Mesendoderm (in vitro differentiated cells): Measurements from ENCODE around the gene SNRPF.

Experiments used
- DNase-seq: peaks from one replicate; pipeline ENCODE4 v3.0.0; 2013
- H2AK5ac ChIP-seq: 2 replicates; pipeline ENCODE4 v1.6.1; 2013; ENCODE audit warnings: low read length, inconsistent platforms
- H2BK120ac ChIP-seq: 2 replicates; pipeline ENCODE4 v1.6.1; 2013; ENCODE audit warnings: low read depth, mild to moderate bottlenecking, low read length, moderate library complexity, mixed read lengths
- H2BK15ac ChIP-seq: replicated peaks from 2 replicates; pipeline ENCODE4 v1.6.1; 2013; ENCODE audit warnings: low read depth, mild to moderate bottlenecking, moderate library complexity
- H2BK5ac ChIP-seq: 2 replicates; pipeline ENCODE4 v1.6.1; 2013; ENCODE audit warnings: low read length, inconsistent platforms
- H3K18ac ChIP-seq: 2 replicates; pipeline ENCODE4 v1.6.1; 2013; ENCODE audit warnings: mild to moderate bottlenecking, low read length, mixed read lengths
- H3K23ac ChIP-seq: one replicate; pipeline ENCODE4 v1.6.1; 2013; ENCODE audit warnings: low read length
- H3K27ac ChIP-seq: 2 replicates; pipeline ENCODE4 v1.5.1; 2013; ENCODE audit warnings: low read depth, mild to moderate bottlenecking, inconsistent platforms, low read length, moderate library complexity
- H3K27me3 ChIP-seq: 2 replicates; pipeline ENCODE4 v1.6.1; 2013; ENCODE audit warnings: low read length, control low read depth, mild to moderate bottlenecking, inconsistent platforms; ENCODE audit not compliant: insufficient read depth, poor library complexity
- H3K36me3 ChIP-seq: 2 replicates; pipeline ENCODE4 v1.6.1; 2013; ENCODE audit warnings: low read length, inconsistent platforms; ENCODE audit not compliant: control insufficient read depth, insufficient read depth
- H3K4ac ChIP-seq: one replicate; pipeline ENCODE4 v1.6.1; 2013; ENCODE audit warnings: low read depth, mild to moderate bottlenecking, low read length, moderate library complexity
- H3K4me1 ChIP-seq: 2 replicates; pipeline ENCODE4 v1.6.1; 2013; ENCODE audit warnings: low read depth, low read length, inconsistent platforms; ENCODE audit not compliant: control insufficient read depth
- H3K4me2 ChIP-seq: 2 replicates; pipeline ENCODE4 v1.6.1; 2013; ENCODE audit warnings: low read length
- H3K4me3 ChIP-seq: 2 replicates; pipeline ENCODE4 v1.5.1; 2013; ENCODE audit warnings: mild to moderate bottlenecking, low read length
- H3K56ac ChIP-seq: one replicate; pipeline ENCODE4 v1.6.1; 2013; ENCODE audit warnings: low read length
- H3K79me1 ChIP-seq: 2 replicates; pipeline ENCODE4 v1.6.1; 2013; ENCODE audit warnings: low read length, inconsistent platforms
- H3K79me2 ChIP-seq: 2 replicates; pipeline ENCODE4 v1.6.1; 2013; ENCODE audit warnings: mild to moderate bottlenecking, low read length; ENCODE audit not compliant: control insufficient read depth, insufficient read depth
- H3K9ac ChIP-seq: 2 replicates; pipeline ENCODE4 v1.6.1; 2013; ENCODE audit warnings: low read length, inconsistent platforms
- H4K5ac ChIP-seq: one replicate; pipeline ENCODE4 v1.6.1; 2013; ENCODE audit warnings: low read length
- H4K8ac ChIP-seq: one replicate; pipeline ENCODE4 v1.6.1; 2013; ENCODE audit warnings: low read depth, mild to moderate bottlenecking, control low read depth, low read length, moderate library complexity
- WGBS: extraction: QIAGEN DNeasy Blood & Tissue Kit; methylation state at CpG from one replicate; pipeline ENCODE4 v1.1.7; 2013; ENCODE audit warnings: low lambda C conversion rate, missing lambda C conversion rate; ENCODE audit not compliant: insufficient coverage; ENCODE audit errors: extremely low coverage; 5-methylcytosine and 5-hydroxymethylcytosine counted together

Gene SNRPF

GRCh38 chr12:95859947-95860850 is 1.4 kb downstream of the SNRPF start:
- H2BK120ac ChIP-seq: no peak overlapping the region
- no peak overlapping the region for H2BK15ac ChIP-seq
- peak overlapping the region; percentile 95 for H3K56ac ChIP-seq
- H2AK5ac ChIP-seq: no peak overlapping the region
- H4K5ac ChIP-seq: no peak overlapping the region
- H3K4me1 ChIP-seq: peaks cover 9% of the 10 kb centered on the region
- H4K8ac ChIP-seq: no peak overlapping the region
- H3K23ac ChIP-seq: no peak overlapping the region
- peaks cover 44% of the 10 kb centered on the region for H3K79me2 ChIP-seq
- H3K4me2 ChIP-seq: peak overlapping the region; percentile 75
- no peaks in the 10 kb centered on the region for H3K27me3 ChIP-seq
- DNase-seq: no peak
- H3K9ac ChIP-seq: peak overlapping the region; percentile 85
- H3K27ac ChIP-seq: no peak overlapping the region
- H3K36me3 ChIP-seq: peaks cover 4% of the 10 kb centered on the region
- no peak overlapping the region for H2BK5ac ChIP-seq
- H3K4me3 ChIP-seq: peak overlapping the region; percentile 72
- no peak overlapping the region for H3K4ac ChIP-seq
- H3K79me1 ChIP-seq: peaks cover 10% of the 10 kb centered on the region
- no CpG with 5 or more reads among the region's 10 CpGs for WGBS
- H3K18ac ChIP-seq: no peak overlapping the region

- peaks cover 4% of the 10 kb centered on the region for H3K36me3 ChIP-seq
- no peak overlapping the region for H4K8ac ChIP-seq
- no peak overlapping the region for H3K27ac ChIP-seq
- H3K23ac ChIP-seq: no peak overlapping the region
- H3K18ac ChIP-seq: no peak overlapping the region
- H3K79me2 ChIP-seq: peaks cover 44% of the 10 kb centered on the region
- H3K27me3 ChIP-seq: no peaks in the 10 kb centered on the region
- H4K5ac ChIP-seq: no peak overlapping the region
- no peak overlapping the region for H2BK5ac ChIP-seq
- H2BK120ac ChIP-seq: no peak overlapping the region
- H3K9ac ChIP-seq: no peak overlapping the region
- no peak overlapping the region for H2BK15ac ChIP-seq
- no peak overlapping the region for H3K4me3 ChIP-seq
- H2AK5ac ChIP-seq: no peak overlapping the region
- H3K79me1 ChIP-seq: peaks cover 10% of the 10 kb centered on the region
- WGBS: no CpG with 5 or more reads among the region's 3 CpGs
- no peak for DNase-seq
- no peak overlapping the region for H3K56ac ChIP-seq
- peaks cover 9% of the 10 kb centered on the region for H3K4me1 ChIP-seq
- no peak overlapping the region for H3K4ac ChIP-seq
- no peak overlapping the region for H3K4me2 ChIP-seq
Measured at GRCh38 chr12:95862038-95862437, 3.3 kb downstream of the SNRPF start.

GRCh38 chr12:95863337-95863736 is 4.6 kb downstream of the SNRPF start:
- no peak overlapping the region for H3K9ac ChIP-seq
- no peak overlapping the region for H2AK5ac ChIP-seq
- no peak overlapping the region for H4K5ac ChIP-seq
- no peaks in the 10 kb centered on the region for H3K27me3 ChIP-seq
- H3K4me3 ChIP-seq: no peak overlapping the region
- no peak overlapping the region for H3K27ac ChIP-seq
- no peak overlapping the region for H2BK120ac ChIP-seq
- no peak overlapping the region for H2BK15ac ChIP-seq
- DNase-seq: no peak
- H3K36me3 ChIP-seq: peaks cover 4% of the 10 kb centered on the region
- H3K56ac ChIP-seq: no peak overlapping the region
- no peak overlapping the region for H3K4me2 ChIP-seq
- no peak overlapping the region for H3K18ac ChIP-seq
- H3K4ac ChIP-seq: no peak overlapping the region
- peaks cover 44% of the 10 kb centered on the region for H3K79me2 ChIP-seq
- no peak overlapping the region for H2BK5ac ChIP-seq
- H4K8ac ChIP-seq: no peak overlapping the region
- H3K4me1 ChIP-seq: peaks cover 4% of the 10 kb centered on the region
- H3K79me1 ChIP-seq: peaks cover 10% of the 10 kb centered on the region
- H3K23ac ChIP-seq: no peak overlapping the region

GRCh38 chr12:95870897-95871296 is 12.1 kb downstream of the SNRPF start:
- no peak overlapping the region for H3K18ac ChIP-seq
- H3K79me2 ChIP-seq: no peaks in the 10 kb centered on the region
- WGBS: no CpG with 5 or more reads among the region's 4 CpGs
- H2AK5ac ChIP-seq: no peak overlapping the region
- H3K27ac ChIP-seq: no peak overlapping the region
- no peak overlapping the region for H3K4me2 ChIP-seq
- H2BK120ac ChIP-seq: no peak overlapping the region
- H3K79me1 ChIP-seq: peaks cover 2% of the 10 kb centered on the region
- H2BK5ac ChIP-seq: no peak overlapping the region
- H3K56ac ChIP-seq: no peak overlapping the region
- no peaks in the 10 kb centered on the region for H3K27me3 ChIP-seq
- no peak overlapping the region for H2BK15ac ChIP-seq
- no peak overlapping the region for H4K5ac ChIP-seq
- H3K4ac ChIP-seq: no peak overlapping the region
- H3K4me3 ChIP-seq: no peak overlapping the region
- no peak for DNase-seq
- H3K23ac ChIP-seq: no peak overlapping the region
- no peaks in the 10 kb centered on the region for H3K4me1 ChIP-seq
- H3K36me3 ChIP-seq: no peaks in the 10 kb centered on the region
- no peak overlapping the region for H4K8ac ChIP-seq
- no peak overlapping the region for H3K9ac ChIP-seq

GRCh38 chr12:95874452-95874851 is 15.7 kb downstream of the SNRPF start:
- H3K27ac ChIP-seq: no peak overlapping the region
- no peak overlapping the region for H3K23ac ChIP-seq
- no peak overlapping the region for H2AK5ac ChIP-seq
- H3K4me1 ChIP-seq: no peaks in the 10 kb centered on the region
- H4K8ac ChIP-seq: no peak overlapping the region
- no peak overlapping the region for H3K4me3 ChIP-seq
- H2BK120ac ChIP-seq: no peak overlapping the region
- H3K4me2 ChIP-seq: no peak overlapping the region
- H3K9ac ChIP-seq: no peak overlapping the region
- no peak overlapping the region for H3K4ac ChIP-seq
- H3K79me1 ChIP-seq: no peaks in the 10 kb centered on the region
- H2BK15ac ChIP-seq: no peak overlapping the region
- H4K5ac ChIP-seq: no peak overlapping the region
- no peak overlapping the region for H2BK5ac ChIP-seq
- no peaks in the 10 kb centered on the region for H3K27me3 ChIP-seq
- no peak overlapping the region for H3K56ac ChIP-seq
- no peaks in the 10 kb centered on the region for H3K36me3 ChIP-seq
- WGBS: no CpG with 5 or more reads among the region's 4 CpGs
- DNase-seq: peak; percentile 21
- H3K18ac ChIP-seq: no peak overlapping the region
- no peaks in the 10 kb centered on the region for H3K79me2 ChIP-seq

GRCh38 chr12:95877622-95878021 is 18.9 kb downstream of the SNRPF start:
- H3K4me3 ChIP-seq: no peak overlapping the region
- no peak overlapping the region for H3K27ac ChIP-seq
- WGBS: no CpG with 5 or more reads among the region's 2 CpGs

More at GRCh38 chr12:95877622-95878021, 18.9 kb downstream of the SNRPF start:
- Histone ChIP-seq H3K27me3 (no peaks in the 10 kb centered on the region), H3K18ac (no peak overlapping the region), H2BK120ac (no peak overlapping the region), H4K5ac (no peak overlapping the region), H3K9ac (no peak overlapping the region), H3K79me1 (no peaks in the 10 kb centered on the region), H2BK15ac (no peak overlapping the region), H3K36me3 (no peaks in the 10 kb centered on the region), H3K23ac (no peak overlapping the region), H3K4me1 (no peaks in the 10 kb centered on the region), H3K4me2 (no peak overlapping the region), H3K79me2 (no peaks in the 10 kb centered on the region), H3K56ac (no peak overlapping the region), H2AK5ac (no peak overlapping the region), H3K4ac (no peak overlapping the region), H2BK5ac (no peak overlapping the region), H4K8ac (no peak overlapping the region)
- DNase-seq: no peak
